ENCODE measurements around the gene MPRIP. TPM values are rescaled to one million over a fixed set of nuclear protein-coding genes. Genes with fewer than 3 reads are reported as not detected.

The MPRIP gene
- total and polyA plus RNA-seq, 2 donors (not counting 1 experiment from before 2014, with no cell fraction given) = 130 to 299 TPM

- TF ChIP-seq CTCF (IDR thresholded peaks at IDR 0.05) (no peak), EZH2 (IDR thresholded peaks at IDR 0.05; ENCODE audit: borderline replicate concordance, insufficient read depth, low read depth, low read length, poor library complexity, severe bottlenecking) (no peak)
- H3K9me3 Mint-ChIP-seq (ENCODE audit: insufficient read depth) = no peaks in the 10 kb centered on the region
- ChIA-PET POLR2A (no interaction called here), CTCF (no interaction called here)
- H3K27ac Mint-ChIP-seq = no peak overlapping the region
- Histone ChIP-seq H3K9me3 (ENCODE audit: control extremely low read depth in 1 of 3, control insufficient read depth in 2 of 3, insufficient read depth in 1 of 3, low read length in 2 of 3) (no peaks in the 10 kb centered on the region), H3K9ac (ENCODE audit: low read length) (no peak overlapping the region), H3K27ac (ENCODE audit: low read length in 2 of 2) (no peak overlapping the region), H3K4me2 (replicated peaks; ENCODE audit: low read depth, low read length, poor library complexity, severe bottlenecking) (peak overlapping the region; percentile 29), H3K4me3 (ENCODE audit: control extremely low read depth in 1 of 5, extremely low read depth in 1 of 5, insufficient read depth in 1 of 5, low read depth in 2 of 5, low read length in 4 of 5) (no peak overlapping the region), H3K79me2 (ENCODE audit: control insufficient read depth, insufficient read depth, low read length) (peaks cover 79% of the 10 kb centered on the region), H2AFZ (ENCODE audit: insufficient read depth, low read depth, low read length, poor library complexity, severe bottlenecking) (no peak overlapping the region), H3K27me3 (replicated peaks in 1 of 4; ENCODE audit: control extremely low read depth in 1 of 4, control insufficient read depth in 3 of 4, insufficient read depth in 4 of 4, low read length in 3 of 4) (no peaks in the 10 kb centered on the region), H3K4me1 (ENCODE audit: control insufficient read depth in 2 of 2, insufficient read depth in 2 of 2, low read length in 2 of 2) (peaks cover 33 to 38% of the 10 kb centered on the region in 2 donors), H3K36me3 (replicated peaks in 1 of 2; ENCODE audit: control extremely low read depth in 1 of 2, control insufficient read depth in 1 of 2, extremely low read depth in 1 of 2, insufficient read depth in 2 of 2, low read length in 1 of 2) (peaks cover 0 to 53% of the 10 kb centered on the region in 2 experiments), H4K20me1 (ENCODE audit: control insufficient read depth, insufficient read depth, low read length, poor library complexity, severe bottlenecking) (peaks cover 94% of the 10 kb centered on the region)
- peaks cover 44% of the 10 kb centered on the region for H3K4me1 Mint-ChIP-seq
- no peak overlapping the region for H3K4me3 Mint-ChIP-seq
- no peaks in the 10 kb centered on the region for H3K27me3 Mint-ChIP-seq
- 63% methylated on average over 13 of the region's 21 CpGs for WGBS (ENCODE audit: insufficient coverage)
- no peak for ATAC-seq (ENCODE audit: low read depth)
- no peak for DNase-seq
- intact Hi-C loops (cut with micrococcal nuclease) = no loop called here
These were observed 84.2 kb downstream of the MPRIP start for GRCh38 chr17:17126131-17127110.

GRCh38 chr17:17127156-17127555, 84.9 kb downstream of the MPRIP start:
- no peak overlapping the region for H3K4me3 Mint-ChIP-seq
- Histone ChIP-seq H3K9me3 (ENCODE audit: control extremely low read depth in 1 of 3, control insufficient read depth in 2 of 3, insufficient read depth in 1 of 3, low read length in 2 of 3) (no peaks in the 10 kb centered on the region), H3K4me3 (ENCODE audit: control extremely low read depth in 1 of 5, extremely low read depth in 1 of 5, insufficient read depth in 1 of 5, low read depth in 2 of 5, low read length in 4 of 5) (no peak overlapping the region), H3K27me3 (replicated peaks in 1 of 4; ENCODE audit: control extremely low read depth in 1 of 4, control insufficient read depth in 3 of 4, insufficient read depth in 4 of 4, low read length in 3 of 4) (no peaks in the 10 kb centered on the region), H3K4me1 (ENCODE audit: control insufficient read depth in 2 of 2, insufficient read depth in 2 of 2, low read length in 2 of 2) (peaks cover 33 to 38% of the 10 kb centered on the region in 2 donors), H2AFZ (ENCODE audit: insufficient read depth, low read depth, low read length, poor library complexity, severe bottlenecking) (no peak overlapping the region), H3K4me2 (replicated peaks; ENCODE audit: low read depth, low read length, poor library complexity, severe bottlenecking) (no peak overlapping the region), H3K36me3 (replicated peaks in 1 of 2; ENCODE audit: control extremely low read depth in 1 of 2, control insufficient read depth in 1 of 2, extremely low read depth in 1 of 2, insufficient read depth in 2 of 2, low read length in 1 of 2) (peaks cover 0 to 60% of the 10 kb centered on the region in 2 experiments), H4K20me1 (ENCODE audit: control insufficient read depth, insufficient read depth, low read length, poor library complexity, severe bottlenecking) (peaks cover 95% of the 10 kb centered on the region), H3K79me2 (ENCODE audit: control insufficient read depth, insufficient read depth, low read length) (peaks cover 79% of the 10 kb centered on the region), H3K9ac (ENCODE audit: low read length) (no peak overlapping the region), H3K27ac (ENCODE audit: low read length in 2 of 2) (no peak overlapping the region)
- H3K27ac Mint-ChIP-seq = no peak overlapping the region
- POLR2A ChIA-PET = no interaction called here
- no peak for TF ChIP-seq CTCF (IDR thresholded peaks at IDR 0.05)
- TF ChIP-seq EZH2 (IDR thresholded peaks at IDR 0.05; ENCODE audit: borderline replicate concordance, insufficient read depth, low read depth, low read length, poor library complexity, severe bottlenecking) = no peak
- DNase-seq (no peak), ATAC-seq (ENCODE audit: low read depth) (no peak)
- peaks cover 37% of the 10 kb centered on the region for H3K4me1 Mint-ChIP-seq
- intact Hi-C loops (cut with micrococcal nuclease) = no loop called here
- CTCF ChIA-PET = no interaction called here
- H3K27me3 Mint-ChIP-seq = no peaks in the 10 kb centered on the region
- WGBS (ENCODE audit: insufficient coverage) = 98% methylated on average over 4 of the region's 6 CpGs
- H3K9me3 Mint-ChIP-seq (ENCODE audit: insufficient read depth) = no peaks in the 10 kb centered on the region
